GM18526 (cell line): ENCODE results near the gene SPRY4.

Experiments used
- POLR2A ChIP-seq: IDR thresholded peaks from 3 replicates; pipeline ENCODE4 v1.6.1; 2011; ENCODE audit not compliant: insufficient read length; ENCODE audit errors: extremely low read depth

SPRY4 gene

GRCh38 chr5:142308358-142308757 is 16.5 kb downstream of the SPRY4 start:
- no peak for TF ChIP-seq POLR2A

- no peak for TF ChIP-seq POLR2A
Observed at GRCh38 chr5:142307146-142307890, 17.5 kb downstream of the SPRY4 start.

DNA sequence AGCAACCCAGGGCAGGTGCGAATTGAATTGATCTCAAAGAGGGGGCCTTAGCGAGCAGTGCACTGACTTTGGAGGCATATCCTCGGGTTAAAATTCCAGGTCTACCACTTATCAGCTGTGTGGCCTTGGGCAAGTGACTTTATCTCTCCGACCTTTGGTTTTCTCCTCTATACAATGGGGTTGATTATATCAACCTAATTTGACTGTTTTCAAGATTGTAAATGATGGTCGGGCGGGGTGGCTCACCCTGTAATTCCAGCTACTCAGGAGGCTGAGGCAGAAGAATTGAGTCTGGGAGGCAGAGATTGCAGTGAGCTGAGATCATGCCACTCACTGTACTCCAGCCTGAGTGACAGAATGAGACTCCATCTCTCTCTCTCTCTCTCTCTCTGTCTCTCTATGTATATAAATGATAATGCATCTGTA is 18.7 kb downstream of the SPRY4 start:
- TF ChIP-seq POLR2A: no peak

DNA sequence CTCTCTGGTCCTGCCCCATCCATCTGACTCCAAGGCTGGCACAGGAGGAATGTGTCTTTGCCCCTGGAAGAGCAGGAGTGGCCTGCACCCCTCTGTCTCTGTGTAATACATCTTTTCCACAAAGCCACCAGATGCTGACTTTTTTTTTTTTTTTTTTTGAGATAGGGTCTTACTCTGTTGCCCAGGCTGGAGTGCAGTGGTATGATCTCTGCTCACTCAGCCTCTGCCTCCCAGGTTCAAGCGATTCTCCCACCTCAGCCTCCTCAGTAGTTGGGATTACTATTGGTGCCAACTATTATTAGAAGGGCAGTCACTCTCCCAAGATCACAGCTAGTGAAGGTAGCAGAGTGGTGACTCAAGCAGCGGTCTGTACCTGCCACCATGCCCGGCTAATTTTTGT is 19.6 kb downstream of the SPRY4 start:
- no peak for TF ChIP-seq POLR2A

DNA sequence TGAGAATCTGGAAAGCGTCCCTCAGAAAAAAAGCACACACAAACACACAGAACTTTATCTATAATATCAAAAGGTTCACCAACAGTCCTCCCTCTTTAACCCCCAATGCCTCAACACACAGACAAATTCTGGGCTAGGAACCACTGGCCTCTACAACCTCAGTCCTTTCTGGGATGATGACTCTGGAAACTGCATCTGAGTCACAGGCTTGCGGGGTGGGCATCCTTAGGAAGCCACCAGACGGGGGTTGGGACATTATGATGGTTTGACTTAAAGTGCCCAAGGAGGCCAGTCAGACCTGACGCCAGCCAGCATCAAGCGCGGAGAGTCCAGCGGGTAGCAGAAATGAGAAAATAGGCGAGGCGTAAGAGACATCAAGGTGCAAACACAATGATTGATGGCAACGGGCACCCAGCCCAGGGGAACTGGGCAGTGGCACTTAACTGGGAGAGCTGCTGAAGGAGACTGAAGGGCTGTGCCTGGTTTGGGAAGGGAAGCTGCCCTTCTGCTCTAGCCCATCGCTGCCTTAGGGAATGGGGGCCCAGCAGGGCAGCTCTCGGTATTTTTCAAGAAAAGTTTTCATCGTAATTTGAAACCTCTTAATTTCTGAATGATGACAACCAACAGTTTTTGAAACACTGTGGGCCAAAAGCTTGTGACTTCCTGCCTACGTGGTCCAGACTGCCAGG is 20.7 kb downstream of the SPRY4 start:
- TF ChIP-seq POLR2A: no peak

- no peak for TF ChIP-seq POLR2A
Observed at GRCh38 chr5:142303565-142303964, 21.3 kb downstream of the SPRY4 start.

- TF ChIP-seq POLR2A: no peak
Observed at GRCh38 chr5:142301540-142301939, 23.3 kb downstream of the SPRY4 start.

- TF ChIP-seq POLR2A: no peak
Observed at GRCh38 chr5:142300677-142301076, 24.1 kb downstream of the SPRY4 start.

DNA sequence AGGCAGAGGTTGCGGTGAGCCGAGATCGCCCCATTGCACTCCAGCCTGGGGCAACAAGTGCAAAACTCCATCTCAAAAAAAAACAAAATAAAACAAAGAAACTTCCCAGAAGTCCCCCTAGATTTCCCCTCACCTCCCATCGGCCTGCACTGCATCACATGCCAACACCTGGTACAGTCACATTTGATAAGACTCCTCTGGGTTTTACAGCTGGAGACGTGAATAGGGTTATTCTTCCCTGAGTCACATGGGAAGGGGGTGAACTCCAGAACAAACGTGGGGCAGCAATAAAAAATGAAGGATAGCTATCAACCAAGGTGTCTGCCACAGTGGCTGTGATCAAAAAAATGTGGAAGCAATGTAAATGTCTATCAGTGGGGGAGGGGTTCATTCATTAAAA is 26.0 kb downstream of the SPRY4 start:
- no peak for TF ChIP-seq POLR2A

- TF ChIP-seq POLR2A: no peak
Observed at GRCh38 chr5:142296914-142297417, 27.9 kb downstream of the SPRY4 start.

- TF ChIP-seq POLR2A: no peak
Observed at GRCh38 chr5:142295960-142296860, 28.6 kb downstream of the SPRY4 start.

DNA sequence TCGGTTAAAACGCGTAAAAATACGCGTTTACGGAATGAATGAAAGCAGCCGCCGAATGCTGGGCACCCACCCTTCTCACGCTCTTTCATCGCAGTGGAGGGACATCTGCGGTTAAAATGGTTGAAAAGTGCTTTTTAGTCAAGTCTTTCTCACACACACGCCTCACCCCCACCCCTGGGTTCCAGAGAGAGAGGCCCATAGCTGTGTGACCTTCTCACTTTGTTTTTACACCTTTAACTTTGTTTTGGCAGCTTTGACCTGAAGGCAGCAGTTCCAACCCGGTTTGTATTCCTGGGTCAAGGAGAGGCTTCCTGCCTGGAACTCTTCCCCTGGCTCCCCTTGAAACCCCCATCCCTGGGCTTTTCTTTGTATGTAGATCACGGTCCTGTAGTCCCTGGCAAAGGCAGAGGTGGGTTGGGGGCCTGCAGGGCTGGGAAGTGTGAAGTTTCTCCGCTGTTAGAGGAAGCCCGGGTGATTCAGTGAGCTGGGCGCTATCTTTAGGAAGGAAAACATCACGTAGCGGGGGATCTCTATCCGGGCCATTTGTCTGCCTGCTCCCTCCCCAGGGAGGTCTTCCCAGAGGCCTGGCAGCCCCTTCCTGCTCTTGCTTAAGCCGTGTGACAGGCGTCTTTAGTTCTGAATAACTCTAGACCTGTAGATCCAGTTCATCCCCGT is 29.6 kb downstream of the SPRY4 start:
- TF ChIP-seq POLR2A: no peak

- TF ChIP-seq POLR2A: no peak
Observed at GRCh38 chr5:142293486-142293885, 31.3 kb downstream of the SPRY4 start.

DNA sequence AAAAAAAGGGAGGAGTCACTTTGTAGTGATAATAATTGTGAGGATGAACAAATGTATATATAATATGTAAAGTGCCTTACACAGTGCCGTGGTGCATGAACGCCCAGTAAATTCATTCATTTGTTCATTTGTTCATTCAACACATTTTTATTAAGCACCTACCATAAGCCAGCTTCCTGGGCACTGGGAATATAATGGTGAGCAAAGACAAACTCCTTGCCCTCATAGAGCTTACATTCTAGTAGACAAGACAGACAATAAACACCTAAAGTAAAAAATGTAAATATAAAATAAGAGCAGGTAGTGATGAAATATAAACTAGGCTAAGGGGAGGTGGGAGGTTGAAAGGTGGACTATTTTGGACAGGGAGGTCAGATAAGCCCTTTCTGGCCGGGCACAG is 32.0 kb downstream of the SPRY4 start:
- no peak for TF ChIP-seq POLR2A

DNA sequence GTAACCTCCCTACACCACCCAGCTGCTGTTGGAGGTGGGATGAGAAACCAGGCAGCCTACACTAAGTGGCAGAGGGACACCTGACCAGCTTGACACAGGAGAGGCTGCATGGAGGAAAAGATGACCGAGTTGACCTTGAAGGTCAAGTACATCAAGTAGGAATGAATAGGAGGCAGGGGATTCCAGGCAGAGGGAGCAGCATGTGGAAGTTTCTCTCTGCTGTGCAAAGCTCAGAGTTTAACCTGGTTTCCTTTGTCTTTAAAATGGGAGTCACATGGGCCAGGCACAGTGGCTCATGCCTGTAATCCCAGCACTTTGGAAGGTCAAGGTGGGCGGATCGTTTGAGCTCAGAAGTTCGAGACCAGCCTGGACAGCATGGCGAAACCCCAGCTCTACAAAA is 32.6 kb downstream of the SPRY4 start:
- no peak for TF ChIP-seq POLR2A
